ENCODE measurements around the gene FRK.
"Not testable (repeated sequence)": the region's sequence is repeated elsewhere in the genome, so short reads cannot be mapped to it uniquely, and the experiment has no call there.

FRK gene

DNA sequence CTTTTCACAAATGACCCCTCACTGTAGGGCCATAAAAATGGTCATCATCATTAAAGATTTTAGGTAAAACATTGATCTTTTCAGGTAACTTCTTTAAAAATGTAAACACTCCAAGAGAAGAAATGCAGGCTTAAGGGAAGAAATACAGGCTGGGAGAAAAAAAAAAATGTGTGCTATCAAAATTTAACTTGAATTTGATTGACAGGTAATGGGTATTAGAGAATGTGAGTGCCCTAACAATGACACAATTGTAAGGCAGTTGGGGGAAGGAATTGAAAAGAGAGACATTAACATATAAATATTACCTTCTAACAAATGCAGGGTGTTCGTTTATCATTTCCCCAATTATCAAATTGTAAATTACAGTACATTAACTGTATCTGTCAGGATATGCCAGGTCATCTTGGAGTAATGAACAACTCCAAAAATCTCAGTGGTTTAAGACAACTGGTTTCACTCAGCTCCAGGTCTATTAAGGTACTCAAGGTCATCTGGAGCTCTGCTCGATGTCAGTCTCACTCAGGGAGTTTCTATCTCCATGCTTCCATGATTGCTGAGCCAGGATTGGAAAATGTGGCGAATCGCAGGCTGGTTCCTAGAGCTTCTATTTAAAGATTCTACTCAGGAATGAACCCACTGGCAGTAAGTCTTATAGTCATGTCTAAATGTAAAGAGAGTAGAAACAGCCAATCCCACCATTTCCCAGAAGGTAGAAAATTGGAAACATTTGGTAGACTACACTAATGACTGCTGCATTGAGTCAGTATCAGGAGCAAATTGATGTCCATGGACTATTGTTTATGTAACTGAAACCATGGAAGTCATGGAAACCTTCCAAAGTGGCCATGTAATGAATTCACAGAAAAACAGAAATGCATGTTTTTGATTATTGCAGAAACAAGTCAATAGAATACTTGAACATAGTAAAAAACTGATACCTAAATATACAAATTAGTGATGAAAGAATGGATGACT lies 55.6 kb downstream of the FRK start:
- no peak for DNase-seq (ENCODE audit: low read depth)

DNA sequence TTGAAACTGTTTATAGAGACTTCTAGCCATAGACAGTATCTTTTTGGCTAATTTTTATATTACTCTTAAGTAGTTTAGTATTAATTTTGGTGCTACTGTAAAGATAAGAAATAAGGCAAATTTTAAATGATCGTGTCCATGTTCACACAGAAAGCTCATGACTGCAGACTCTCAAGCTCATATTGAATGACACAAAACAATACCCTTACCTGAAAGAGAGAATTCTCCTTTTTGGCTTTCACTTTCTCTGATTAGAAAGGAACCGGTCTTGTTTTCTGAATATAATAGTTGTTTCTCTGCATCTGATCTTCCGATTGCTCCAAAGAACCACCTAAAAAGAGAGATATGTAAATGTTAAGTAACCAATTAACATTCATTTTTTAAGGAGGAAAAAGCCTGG lies 57.0 kb downstream of the FRK start:
- no peak for DNase-seq (ENCODE audit: low read depth)

DNA sequence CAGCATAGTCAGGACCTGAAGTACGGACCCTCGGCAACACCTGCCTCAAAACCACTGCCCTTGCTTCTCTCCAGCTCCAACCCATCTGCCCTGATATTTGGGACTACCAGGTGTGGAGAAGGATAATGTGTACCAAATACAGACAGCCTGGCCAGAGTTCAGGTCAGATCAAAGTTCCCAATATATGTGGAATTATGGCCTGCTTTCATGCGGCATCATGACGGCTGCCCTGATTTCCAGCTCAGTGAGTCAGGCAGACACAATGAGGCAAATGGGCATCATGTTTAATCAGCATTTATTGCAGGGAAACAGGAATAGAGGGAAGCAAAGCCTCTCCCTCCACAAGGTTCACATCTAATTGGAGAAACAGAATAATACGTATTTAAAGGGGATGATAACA lies 57.9 kb downstream of the FRK start:
- no peak for DNase-seq (ENCODE audit: low read depth)

DNA sequence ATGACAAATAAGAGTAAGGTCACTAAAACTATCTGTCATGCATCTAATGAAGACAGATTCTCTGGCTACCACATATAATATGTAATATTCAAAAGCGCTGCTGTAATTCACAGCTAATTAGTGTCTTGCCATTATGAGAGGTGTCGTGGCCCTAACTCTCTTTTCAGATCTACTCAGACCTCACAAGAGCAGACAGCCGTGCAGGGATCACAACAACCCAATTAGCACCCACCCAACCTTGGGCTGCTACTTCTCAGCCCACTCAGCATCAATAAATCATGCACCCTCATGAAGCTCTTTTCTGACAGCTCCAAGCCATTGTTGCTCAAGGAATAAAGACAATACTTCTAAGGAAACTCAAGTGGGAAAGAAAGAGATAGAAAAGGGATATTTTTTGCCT lies 61.5 kb downstream of the FRK start:
- DNase-seq (ENCODE audit: low read depth) = no peak

DNA sequence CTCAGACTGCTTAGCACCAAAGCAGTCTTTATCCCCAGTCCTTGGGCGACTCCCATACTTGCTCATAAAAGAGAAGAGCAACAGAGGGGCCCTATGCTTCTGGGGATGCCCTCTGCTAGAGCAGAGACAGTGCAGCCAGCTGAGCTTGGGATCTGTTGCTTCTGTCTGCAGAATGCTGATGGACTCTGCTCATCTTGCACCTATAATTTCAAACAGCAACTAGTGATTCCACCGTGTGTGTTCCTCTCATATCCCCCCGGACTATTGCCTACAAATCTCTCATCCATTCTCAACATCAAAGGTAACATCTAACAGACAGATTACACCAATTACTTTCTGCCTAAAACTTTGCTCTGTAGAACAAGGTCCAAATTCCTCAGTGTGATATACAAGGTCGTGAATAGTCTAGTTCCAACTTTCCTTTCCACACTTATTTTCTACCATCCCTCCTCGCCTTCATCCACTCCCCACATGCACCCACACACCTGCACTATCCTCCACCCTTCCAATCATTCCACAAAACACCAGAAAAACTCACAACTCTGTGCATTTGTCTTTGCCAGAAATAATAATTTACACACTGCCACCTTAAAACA lies 62.6 kb downstream of the FRK start:
- DNase-seq (ENCODE audit: low read depth) = no peak

DNA sequence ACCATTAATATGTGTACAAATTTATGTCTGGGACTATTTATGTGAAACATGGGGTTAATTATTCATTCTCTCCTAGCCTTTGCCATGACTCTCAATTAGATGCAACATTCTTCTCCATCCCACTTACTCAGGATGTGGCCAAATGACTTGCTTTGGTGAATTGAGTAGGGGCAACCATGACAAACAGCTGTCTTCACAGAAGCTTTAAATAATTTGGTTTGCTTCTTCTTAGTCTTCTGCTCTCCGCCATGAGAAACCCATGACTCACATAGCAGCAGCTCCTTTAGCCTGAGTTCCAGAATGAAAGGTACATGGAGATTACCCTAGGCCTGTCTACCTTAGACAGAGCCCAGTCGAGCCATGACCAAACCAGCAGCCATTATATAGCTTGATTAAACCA lies 74.7 kb downstream of the FRK start:
- no peak for DNase-seq (ENCODE audit: low read depth)

DNA sequence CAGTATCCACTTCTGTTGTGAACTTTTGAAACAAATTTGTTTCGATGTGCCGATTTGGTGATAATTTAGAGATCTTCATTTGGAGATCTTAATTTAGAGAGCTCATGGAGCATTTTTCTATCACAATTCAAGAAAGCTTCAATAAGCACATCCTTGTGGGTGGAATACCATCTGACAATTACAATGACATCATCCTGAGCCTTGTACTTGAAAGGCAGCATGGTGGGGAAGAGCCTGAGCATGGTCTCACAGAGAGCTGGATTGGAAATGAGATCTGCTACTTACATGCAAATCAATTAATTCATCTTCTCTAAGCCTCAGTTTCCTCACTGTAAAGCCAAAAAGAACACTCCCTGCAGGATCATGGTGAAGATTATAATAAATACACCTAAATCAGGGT lies 75.9 kb downstream of the FRK start:
- DNase-seq (ENCODE audit: low read depth) = no peak

DNA sequence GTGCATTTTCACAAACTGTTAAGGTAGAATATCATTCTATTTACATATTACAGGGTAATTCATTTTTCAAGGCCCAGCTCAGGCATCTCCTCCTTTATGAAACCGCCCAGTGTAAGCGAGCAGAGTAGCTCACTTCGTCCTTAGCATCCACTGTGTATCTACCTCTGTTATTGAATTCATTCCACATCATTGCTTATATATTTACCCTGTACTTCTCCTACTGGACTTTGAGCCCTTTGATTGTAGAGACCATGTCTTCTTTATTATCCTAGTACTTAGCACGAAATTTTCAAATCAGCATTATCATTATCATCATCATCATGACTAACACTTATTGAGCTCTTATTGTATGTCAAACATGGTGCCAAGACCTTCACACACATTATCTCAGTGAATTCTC lies 76.7 kb downstream of the FRK start:
- DNase-seq (ENCODE audit: low read depth) = no peak

DNA sequence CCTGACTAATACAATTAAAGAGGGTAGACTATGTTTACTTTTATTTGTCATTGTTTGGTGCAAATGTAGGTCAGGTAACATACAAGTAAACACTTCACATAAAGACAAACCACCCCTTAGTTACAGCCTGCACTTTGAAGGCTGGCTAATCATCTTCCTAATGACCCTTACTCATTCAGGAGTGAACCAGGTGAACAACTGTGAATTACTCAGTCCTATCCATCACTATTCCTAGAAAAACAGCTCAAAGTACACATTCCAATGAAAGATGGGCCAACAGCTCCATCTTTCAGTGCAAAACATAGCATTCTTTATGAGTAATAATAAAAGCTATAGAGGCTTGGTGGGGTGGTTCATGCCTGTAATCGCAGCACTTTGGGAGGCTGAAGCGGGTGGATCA lies 78.2 kb downstream of the FRK start:
- DNase-seq (ENCODE audit: low read depth) = no peak

DNA sequence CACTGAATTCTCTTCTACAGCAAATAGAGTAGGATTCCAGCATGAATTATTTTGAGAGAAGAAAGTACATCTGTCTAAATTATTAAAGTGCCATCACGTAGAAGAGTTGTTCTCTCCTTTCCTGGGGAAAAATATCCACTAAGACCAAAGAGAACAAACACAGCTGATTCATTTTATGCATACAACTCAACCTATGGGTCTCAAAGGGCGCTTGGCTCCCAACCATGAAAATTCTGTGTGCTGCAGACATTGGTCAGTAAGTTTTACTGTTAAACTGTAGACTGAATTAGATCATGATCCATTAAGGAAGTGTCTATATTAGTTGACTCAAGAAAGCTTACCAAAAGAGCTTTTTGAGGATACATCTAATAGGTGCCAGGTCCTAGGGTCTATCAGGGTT lies 83.5 kb downstream of the FRK start:
- no peak for DNase-seq (ENCODE audit: low read depth)

DNA sequence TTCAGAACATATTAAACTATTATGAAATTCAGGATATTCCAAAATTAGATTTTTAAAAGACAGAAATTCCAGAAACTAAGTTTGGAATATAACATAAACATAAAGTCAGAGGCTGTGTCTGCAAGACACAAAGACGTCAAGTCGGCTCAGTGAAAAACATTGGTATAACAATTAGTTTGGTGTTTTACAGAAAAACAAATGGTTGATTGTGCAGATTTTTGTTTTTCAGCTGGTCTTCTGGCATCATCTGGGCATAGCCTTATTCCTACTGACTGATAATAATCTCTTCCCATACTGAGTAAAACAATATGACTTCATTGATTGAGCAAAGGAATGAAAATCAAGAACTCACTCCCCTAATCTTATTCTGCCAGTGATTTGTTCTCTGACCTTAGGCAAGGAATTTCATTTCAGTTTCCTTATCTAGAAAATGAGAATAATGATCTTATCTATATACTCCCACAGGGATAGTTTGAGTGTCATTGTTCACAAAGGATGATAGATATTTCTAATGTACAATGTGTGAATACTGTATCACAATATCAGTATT lies 84.3 kb downstream of the FRK start:
- no peak for DNase-seq (ENCODE audit: low read depth)

DNA sequence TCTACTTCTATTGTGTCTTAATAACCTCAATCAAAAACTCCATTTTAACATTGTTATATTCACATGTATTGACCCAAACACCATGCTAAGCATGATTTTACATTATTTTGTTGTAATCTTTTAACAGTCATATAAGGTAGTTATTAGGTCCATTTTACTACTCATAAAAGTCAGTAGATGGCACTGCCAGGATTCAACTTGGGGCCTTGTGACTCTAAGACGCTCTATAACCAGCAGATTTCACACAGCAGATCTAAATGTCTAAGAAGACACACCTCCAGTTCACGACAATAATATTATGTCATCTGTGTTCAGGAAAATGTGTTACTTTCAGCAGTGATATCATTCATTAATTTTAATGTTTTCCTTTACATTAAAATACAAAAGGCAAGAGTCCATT lies 88.0 kb downstream of the FRK start:
- DNase-seq (ENCODE audit: low read depth) = no peak

DNA sequence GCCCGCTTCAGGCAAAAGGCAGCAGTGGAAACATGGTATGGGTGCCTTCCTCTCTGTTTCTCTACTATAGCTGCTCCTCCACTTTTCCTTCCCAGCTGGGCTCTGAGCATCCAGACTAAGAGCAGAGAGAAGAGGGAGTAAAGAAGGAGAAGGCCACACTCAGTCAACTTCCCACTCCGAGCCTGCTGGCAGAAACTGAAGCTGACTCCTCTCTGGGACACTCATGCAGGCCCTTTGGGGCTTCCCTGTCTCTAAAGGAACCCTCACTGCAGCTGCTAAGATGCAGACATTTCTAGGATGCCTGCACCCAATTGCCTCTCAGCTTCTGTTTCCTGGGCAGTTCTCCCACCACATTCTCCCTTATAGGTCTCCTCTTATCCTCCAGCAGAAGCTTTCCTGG lies 88.9 kb downstream of the FRK start:
- no peak for DNase-seq (ENCODE audit: low read depth)

DNA sequence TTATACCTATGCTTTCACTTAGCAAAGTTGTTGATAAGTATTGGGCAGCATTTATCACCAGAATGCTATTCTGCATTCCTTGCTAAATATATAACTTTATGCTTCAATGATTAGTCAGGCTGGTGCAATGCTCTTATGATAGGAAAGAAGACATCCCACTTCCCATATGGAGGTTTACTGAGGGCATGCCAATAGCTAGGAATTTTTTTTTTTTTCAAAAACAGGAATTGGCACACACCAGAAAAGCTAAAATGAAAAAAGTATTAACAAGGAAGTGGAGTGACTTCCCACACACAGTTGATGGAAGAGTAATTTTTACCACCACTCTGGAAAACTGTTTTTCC lies 90.8 kb downstream of the FRK start:
- no peak for DNase-seq (ENCODE audit: low read depth)

DNA sequence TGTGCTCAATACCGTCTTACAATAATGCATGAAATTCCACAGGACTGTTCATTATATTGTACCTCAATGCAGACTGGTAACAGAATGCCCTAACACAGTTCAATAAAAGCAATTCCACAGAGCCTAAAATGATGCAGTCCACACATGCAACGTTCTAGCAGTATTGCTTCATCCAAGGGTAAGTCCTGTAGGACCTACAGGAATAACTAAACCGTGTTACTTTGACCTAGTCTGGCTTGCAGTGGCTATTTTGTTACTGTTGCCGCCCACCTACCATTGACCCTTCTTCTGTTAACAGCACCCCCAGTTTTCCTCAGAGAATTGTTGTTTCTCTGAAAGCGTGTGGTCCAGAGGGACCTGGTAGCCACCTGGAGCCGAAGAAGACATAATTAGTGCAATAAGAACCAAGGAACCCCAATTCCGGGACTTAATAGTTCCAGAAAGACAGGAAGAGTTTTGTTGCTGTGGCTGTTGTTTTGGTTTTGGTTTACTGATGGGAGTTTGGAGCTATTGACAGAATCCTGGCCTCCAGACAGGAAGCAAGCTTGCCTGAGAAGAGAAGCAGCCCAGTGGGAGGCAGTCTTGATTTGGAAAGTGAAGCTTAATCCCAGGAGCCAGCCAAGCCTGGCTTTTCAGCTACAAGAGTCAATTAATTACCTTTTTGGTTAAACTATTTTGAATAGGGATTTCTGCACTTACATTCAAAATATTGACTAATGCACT lies 91.3 kb downstream of the FRK start:
- DNase-seq (ENCODE audit: low read depth) = no peak

DNA sequence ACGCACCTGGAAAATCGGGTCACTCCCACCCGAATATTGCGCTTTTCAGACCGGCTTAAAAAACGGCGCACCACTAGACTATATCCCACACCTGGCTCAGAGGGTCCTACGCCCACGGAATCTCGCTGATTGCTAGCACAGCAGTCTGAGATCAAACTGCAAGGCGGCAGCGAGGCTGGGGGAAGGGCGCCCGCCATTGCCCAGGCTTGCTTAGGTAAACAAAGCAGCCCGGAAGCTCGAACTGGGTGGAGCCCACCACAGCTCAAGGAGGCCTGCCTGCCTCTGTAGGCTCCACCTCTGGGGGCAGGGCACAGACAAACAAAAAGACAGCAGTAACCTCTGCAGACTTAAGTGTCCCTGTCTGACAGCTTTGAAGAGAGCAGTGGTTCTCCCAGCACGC lies 100.4 kb downstream of the FRK start:
- not testable (repeated sequence) for DNase-seq (ENCODE audit: low read depth)

DNA sequence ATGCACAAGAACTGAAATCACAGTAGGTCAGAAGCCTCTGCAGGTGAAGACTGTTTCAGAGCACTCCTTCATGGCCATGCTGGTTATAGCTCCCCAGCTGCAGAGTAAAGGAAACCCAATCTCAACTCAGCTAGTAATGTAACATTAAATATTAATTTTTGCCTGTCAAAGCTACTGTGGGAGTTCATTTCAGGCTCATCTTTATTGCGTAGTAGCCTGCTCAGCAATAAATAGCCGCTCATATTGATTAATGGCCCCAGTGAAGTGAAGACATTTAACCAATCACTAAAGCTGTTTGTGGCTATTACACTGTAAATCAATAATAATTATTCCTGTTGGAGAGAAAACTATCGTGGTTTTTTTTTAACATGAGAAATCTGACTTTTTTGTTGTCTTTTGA lies 101.7 kb downstream of the FRK start:
- DNase-seq (ENCODE audit: low read depth) = no peak

DNA sequence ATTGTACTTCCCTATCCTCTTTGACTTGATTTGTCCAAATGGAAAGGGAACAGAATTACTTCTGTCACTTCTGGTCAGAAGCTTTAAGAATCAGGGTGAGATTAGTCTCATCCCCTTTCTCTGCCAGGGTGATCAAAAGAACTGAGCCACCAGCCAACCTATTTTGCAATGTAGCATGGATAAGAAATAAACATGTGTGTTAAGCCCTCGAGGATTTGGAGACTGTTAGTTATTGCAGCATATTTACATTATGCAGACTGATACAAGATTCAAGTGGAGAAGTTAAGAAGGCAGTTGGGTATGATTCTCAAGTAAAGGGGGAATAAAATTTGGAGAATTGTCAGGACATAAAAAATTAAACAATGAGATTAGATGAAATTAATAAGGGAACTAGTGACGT lies 106.0 kb downstream of the FRK start:
- no peak for DNase-seq (ENCODE audit: low read depth)

DNA sequence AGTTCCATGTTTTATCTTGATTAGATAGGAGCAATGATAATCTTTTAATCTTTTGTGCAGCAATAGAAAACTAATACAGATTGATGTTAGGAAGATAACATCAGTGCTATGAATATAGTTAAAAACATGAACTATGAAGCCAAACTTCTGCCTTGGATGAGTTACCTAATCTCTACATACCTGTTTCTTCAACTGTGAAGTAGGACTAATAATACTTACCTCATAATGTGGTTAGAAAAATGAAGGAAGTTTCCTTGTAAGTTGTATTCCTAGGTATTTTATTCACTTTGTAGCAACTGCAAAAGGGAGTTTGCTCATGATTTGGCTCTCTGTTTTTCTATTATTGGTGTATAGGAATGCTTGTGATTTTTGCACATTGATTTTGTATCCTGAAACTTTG lies 111.9 kb downstream of the FRK start:
- DNase-seq (ENCODE audit: low read depth) = no peak

DNA sequence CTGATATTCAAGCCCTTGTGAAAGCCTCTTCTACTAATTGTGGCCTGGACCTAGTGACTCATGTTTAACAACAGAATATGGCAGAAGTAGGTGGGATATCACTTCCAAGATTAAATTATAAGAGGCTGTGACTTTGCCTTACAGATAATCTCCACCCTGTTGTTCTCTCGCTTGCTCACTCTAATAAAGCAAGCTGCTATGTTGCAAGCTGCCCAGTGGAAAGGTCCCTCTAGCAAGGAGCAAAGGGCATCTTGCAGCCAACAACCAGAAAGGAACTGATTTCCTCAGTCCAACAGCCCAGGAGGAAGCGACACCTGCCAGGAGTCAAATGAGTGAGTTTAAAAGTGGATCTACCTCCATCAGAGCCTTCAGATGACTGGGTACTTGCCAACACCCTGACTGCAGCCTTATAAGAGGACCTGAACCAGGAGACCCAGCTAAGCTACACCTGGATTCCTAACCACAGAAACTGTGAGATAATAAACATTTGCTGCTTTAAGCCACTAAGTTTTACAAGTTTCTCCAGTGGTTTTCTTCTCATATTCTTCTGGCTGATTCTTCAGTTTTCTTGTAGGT lies 112.6 kb downstream of the FRK start:
- DNase-seq (ENCODE audit: low read depth) = no peak

DNA sequence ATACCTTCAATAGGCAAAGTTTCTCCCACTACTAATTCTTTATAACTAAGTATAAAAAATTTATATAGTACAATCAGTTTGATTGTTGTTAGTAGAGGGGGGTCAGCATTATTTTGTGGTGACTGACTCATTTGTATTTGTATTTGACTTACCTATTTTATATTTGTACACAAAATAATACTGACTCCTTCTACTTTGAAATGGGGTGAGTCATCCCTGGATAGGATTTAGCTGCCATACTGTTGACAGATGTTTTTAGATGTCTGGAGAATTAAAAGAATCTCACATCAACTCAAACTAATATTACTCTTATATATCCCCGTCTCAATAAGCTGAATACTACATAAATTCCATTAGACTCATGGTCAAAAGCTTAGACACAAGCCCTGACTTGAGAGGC lies 114.9 kb downstream of the FRK start:
- no peak for DNase-seq (ENCODE audit: low read depth)

DNA sequence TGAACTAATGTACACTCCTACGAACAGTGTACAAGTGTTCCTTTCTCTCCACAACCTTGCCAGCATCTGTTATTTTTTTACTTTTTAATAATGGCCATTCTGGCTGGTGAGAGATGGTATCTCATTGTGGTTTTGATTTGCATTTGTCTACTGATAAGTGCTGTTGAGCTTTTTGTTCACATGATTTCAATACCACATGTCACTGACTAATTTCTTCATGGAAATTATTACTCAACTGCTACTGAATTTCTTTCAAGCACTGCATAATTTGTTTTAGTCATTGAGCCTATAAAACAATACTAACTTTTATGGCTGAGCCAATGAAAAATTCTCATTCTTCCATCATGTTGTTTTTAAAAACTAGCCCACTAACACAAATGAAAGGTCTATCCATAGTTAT lies 115.4 kb downstream of the FRK start:
- no peak for DNase-seq (ENCODE audit: low read depth)

DNA sequence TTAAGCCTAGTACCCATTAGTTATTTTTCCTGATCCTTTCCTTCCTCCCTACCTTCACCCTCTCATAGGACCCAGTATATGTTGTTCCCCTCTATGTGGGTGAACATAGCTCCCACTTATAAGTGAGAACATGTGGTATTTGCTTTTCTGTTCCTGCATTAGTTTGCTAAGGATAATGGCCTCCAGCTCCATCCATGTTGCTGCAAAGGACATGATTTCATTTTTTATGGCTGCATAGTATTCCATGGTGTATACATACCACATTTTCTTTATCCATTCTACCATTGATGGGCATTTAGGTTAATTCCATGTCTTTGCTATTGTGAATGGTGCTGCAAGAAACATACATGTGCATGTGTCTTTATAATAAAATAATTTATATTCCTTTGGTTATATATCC lies 115.9 kb downstream of the FRK start:
- DNase-seq (ENCODE audit: low read depth) = not testable (repeated sequence)
